ENCODE measurements around the gene NOL12. TPM values are rescaled to one million over a fixed set of nuclear protein-coding genes. Genes with fewer than 3 reads are reported as not detected.
A peak's percentile ranks its signal among the peaks of the same experiment; 100 is the strongest.

NOL12 gene
- total RNA-seq, 1 experiment from 2014 or later: 32.7 TPM

GRCh38 chr22:37678372-37678771, 7.8 kb upstream of the NOL12 start:
- no peak for ATAC-seq
- no peaks in the 10 kb centered on the region for H3K27me3 ChIP-seq (ENCODE audit: control insufficient read depth, insufficient read depth, low read length)
- H3K4me1 ChIP-seq (ENCODE audit: control insufficient read depth, insufficient read depth, low read length): peaks cover 32% of the 10 kb centered on the region
- H3K27ac ChIP-seq (ENCODE audit: low read length): peak overlapping the region; percentile 77
- no peaks in the 10 kb centered on the region for H3K36me3 ChIP-seq (ENCODE audit: control insufficient read depth, insufficient read depth, low read length)
- DNase-seq (ENCODE audit: low read depth, low spot score): no peak
- no TSS peak for BruUV-seq (replicated peaks)
- ChIA-PET POLR2A (interaction anchor here (0.7 kb wide), 1 partner anchor 338 kb away, joined by 7 read pairs; no protein-coding TSS in a partner anchor), CTCF (no interaction called here)
- intact Hi-C loops (cut with micrococcal nuclease; ENCODE audit: unreplicated experiment) (no loop called here), in situ Hi-C loops (cut with HindIII; ENCODE audit: low pct_unique_long_range_greater_than_20kb, low sequenced_read_pairs) (no loop called here)
- TF ChIP-seq TCF7L2 (IDR thresholded peaks at IDR 0.05; ENCODE audit: low read depth, low read length) (no peak), SIN3A (IDR thresholded peaks at IDR 0.05; ENCODE audit: borderline replicate concordance, insufficient read depth, low read depth, low read length) (no peak), POLR2AphosphoS5 (IDR thresholded peaks at IDR 0.05; ENCODE audit: low read depth, low read length) (no peak)
- TF ChIP-seq, protein P1, sequence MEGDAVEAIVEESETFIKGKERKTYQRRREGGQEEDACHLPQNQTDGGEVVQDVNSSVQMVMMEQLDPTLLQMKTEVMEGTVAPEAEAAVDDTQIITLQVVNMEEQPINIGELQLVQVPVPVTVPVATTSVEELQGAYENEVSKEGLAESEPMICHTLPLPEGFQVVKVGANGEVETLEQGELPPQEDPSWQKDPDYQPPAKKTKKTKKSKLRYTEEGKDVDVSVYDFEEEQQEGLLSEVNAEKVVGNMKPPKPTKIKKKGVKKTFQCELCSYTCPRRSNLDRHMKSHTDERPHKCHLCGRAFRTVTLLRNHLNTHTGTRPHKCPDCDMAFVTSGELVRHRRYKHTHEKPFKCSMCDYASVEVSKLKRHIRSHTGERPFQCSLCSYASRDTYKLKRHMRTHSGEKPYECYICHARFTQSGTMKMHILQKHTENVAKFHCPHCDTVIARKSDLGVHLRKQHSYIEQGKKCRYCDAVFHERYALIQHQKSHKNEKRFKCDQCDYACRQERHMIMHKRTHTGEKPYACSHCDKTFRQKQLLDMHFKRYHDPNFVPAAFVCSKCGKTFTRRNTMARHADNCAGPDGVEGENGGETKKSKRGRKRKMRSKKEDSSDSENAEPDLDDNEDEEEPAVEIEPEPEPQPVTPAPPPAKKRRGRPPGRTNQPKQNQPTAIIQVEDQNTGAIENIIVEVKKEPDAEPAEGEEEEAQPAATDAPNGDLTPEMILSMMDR (IDR thresholded peaks at IDR 0.05): no peak
- TF ChIP-seq, protein P2, sequence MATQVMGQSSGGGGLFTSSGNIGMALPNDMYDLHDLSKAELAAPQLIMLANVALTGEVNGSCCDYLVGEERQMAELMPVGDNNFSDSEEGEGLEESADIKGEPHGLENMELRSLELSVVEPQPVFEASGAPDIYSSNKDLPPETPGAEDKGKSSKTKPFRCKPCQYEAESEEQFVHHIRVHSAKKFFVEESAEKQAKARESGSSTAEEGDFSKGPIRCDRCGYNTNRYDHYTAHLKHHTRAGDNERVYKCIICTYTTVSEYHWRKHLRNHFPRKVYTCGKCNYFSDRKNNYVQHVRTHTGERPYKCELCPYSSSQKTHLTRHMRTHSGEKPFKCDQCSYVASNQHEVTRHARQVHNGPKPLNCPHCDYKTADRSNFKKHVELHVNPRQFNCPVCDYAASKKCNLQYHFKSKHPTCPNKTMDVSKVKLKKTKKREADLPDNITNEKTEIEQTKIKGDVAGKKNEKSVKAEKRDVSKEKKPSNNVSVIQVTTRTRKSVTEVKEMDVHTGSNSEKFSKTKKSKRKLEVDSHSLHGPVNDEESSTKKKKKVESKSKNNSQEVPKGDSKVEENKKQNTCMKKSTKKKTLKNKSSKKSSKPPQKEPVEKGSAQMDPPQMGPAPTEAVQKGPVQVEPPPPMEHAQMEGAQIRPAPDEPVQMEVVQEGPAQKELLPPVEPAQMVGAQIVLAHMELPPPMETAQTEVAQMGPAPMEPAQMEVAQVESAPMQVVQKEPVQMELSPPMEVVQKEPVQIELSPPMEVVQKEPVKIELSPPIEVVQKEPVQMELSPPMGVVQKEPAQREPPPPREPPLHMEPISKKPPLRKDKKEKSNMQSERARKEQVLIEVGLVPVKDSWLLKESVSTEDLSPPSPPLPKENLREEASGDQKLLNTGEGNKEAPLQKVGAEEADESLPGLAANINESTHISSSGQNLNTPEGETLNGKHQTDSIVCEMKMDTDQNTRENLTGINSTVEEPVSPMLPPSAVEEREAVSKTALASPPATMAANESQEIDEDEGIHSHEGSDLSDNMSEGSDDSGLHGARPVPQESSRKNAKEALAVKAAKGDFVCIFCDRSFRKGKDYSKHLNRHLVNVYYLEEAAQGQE (IDR thresholded peaks at IDR 0.05; ENCODE audit: insufficient read depth in 1 of 2, low read depth in 2 of 2, low read length in 1 of 2): no peak
- no peaks in the 10 kb centered on the region for H3K9me3 ChIP-seq (ENCODE audit: control insufficient read depth, insufficient read depth, low read depth, low read length)
- peak overlapping the region; percentile 70 to 84 for H3K4me3 ChIP-seq (ENCODE audit: low read depth in 2 of 2, low read length in 2 of 2)

DNA sequence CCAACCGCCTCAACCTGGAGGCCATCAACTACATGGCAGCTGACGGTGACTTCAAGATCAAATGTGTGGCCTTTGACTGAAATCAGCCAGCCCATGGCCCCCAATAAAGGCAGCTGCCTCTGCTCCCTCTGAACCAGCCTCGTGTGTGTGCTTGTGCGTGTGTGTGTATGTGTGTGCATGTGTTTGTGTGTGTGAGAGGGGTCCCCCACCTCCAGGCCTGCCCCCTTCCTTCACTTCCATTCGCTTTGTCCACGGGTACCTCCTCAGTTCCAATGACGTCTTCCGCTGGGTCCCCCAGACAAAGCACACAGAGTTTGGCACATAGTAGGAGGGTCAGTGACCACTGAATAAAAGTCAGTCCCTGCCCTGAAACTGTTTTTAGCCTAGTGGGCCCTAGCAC, 6.5 kb upstream of the NOL12 start:
- Histone ChIP-seq H3K36me3 (ENCODE audit: control insufficient read depth, insufficient read depth, low read length) (no peaks in the 10 kb centered on the region), H3K27me3 (ENCODE audit: control insufficient read depth, insufficient read depth, low read length) (no peaks in the 10 kb centered on the region), H3K4me3 (ENCODE audit: low read depth in 2 of 2, low read length in 2 of 2) (no peak overlapping the region), H3K4me1 (ENCODE audit: control insufficient read depth, insufficient read depth, low read length) (peaks cover 32% of the 10 kb centered on the region), H3K9me3 (ENCODE audit: control insufficient read depth, insufficient read depth, low read depth, low read length) (no peaks in the 10 kb centered on the region), H3K27ac (ENCODE audit: low read length) (peak overlapping the region; percentile 39; the same call in 1 of the 2 replicates)
- intact Hi-C loops (cut with micrococcal nuclease; ENCODE audit: unreplicated experiment) (loop anchor here (2.0 kb wide), 1 partner anchor 37 kb away; no protein-coding TSS in a partner anchor), in situ Hi-C loops (cut with HindIII; ENCODE audit: low pct_unique_long_range_greater_than_20kb, low sequenced_read_pairs) (no loop called here)
- POLR2A ChIA-PET: interaction anchor here (0.7 kb wide), 1 partner anchor 10 kb away, joined by 6 read pairs; no protein-coding TSS in a partner anchor
- no peak for DNase-seq (ENCODE audit: low read depth, low spot score)
- BruUV-seq (replicated peaks): no TSS peak
- CTCF ChIA-PET: interaction anchor here (2.7 kb wide), 1 partner anchor 19 kb away, joined by 11 read pairs; no protein-coding TSS in a partner anchor
- no peak for TF ChIP-seq SIN3A (IDR thresholded peaks at IDR 0.05; ENCODE audit: borderline replicate concordance, insufficient read depth, low read depth, low read length)
- TF ChIP-seq TCF7L2 (IDR thresholded peaks at IDR 0.05; ENCODE audit: low read depth, low read length): no peak
- TF ChIP-seq, protein P1 (IDR thresholded peaks at IDR 0.05): no peak
- TF ChIP-seq, protein P2 (IDR thresholded peaks at IDR 0.05; ENCODE audit: insufficient read depth in 1 of 2, low read depth in 2 of 2, low read length in 1 of 2): no peak
- no peak for ATAC-seq

Measured in Panc1 (cell line).